GM18951 (cell line): ENCODE data around the gene PCBP3.
"Not testable (repeated sequence)": the region's sequence is repeated elsewhere in the genome, so short reads cannot be mapped to it uniquely, and the experiment has no call there.

Experiments used
- POLR2A ChIP-seq: IDR thresholded peaks from 4 replicates; pipeline ENCODE4 v1.6.1; 2011; ENCODE audit warnings: mild to moderate bottlenecking; ENCODE audit not compliant: insufficient read length, insufficient read depth; ENCODE audit errors: extremely low read depth
- in situ Hi-C: fragments of 300-500 bp; cut with MboI; formaldehyde crosslinking; loops from one replicate; pipeline ENCODE4 v1.12.0; 2022; ENCODE audit warnings: low sequenced_read_pairs, mixed read lengths, inconsistent platforms; ENCODE audit not compliant: unreplicated experiment

Gene PCBP3

DNA sequence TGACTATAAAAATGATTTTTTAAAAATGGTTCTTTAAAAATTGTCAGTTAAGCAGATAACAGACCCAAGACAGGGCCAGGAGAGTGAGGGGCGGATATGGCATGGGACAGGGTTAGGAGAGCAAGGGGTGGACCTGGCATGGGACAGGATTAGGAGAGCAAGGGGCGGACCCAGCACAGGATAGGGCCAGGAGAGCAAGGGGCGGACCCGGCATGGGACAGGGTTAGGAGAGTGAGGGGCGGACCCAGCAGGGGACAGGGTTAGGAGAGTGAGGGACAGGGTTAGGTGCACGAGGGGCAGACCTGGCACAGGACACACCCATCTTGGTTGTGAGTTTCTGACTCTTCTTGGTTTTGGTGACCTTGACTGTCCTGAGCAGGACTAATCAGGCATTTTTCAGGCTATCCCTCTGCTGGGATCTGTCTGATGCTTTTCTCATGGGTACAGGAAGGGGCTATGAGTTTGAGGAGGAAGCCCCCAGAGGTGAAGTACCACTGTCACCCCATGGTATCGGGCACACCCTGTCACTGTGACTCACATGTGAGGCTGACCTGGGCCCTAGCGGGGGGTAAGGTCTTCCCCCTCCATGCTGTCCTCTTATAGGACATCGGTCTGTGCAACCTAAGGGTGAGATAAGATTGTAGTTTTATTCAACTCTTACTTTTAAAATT is 179.0 kb downstream of the PCBP3 start:
- TF ChIP-seq POLR2A = no peak
- in situ Hi-C loops = no loop called here

DNA sequence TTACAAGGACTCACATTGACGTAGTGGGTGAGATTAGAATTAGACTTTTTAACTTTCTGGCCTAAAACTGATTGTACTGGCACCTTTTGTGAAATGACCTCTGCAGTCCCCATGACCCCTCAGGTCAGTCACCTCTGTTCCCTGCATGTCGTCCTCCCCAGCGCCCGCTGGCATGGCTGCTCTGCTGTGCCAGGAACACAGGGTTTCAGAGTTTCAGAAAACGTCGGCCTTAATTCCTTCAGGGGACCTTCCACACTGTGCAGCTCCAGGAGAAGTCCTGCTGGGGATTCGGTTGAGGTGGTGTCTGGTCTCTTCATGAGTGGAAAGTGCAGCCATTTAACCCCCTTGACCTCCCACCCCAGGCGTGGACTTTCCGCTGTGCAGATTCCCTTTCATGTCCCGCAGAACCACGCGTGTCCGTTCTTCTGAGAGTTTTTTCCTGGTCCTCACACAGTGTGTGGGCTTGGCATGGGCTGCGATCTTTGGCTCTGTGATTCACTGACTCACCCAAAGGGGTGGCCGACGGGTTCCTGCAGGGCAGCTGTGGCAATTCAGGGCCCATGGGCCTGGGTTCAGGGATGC is 179.7 kb downstream of the PCBP3 start:
- no peak for TF ChIP-seq POLR2A
- in situ Hi-C loops = no loop called here

DNA sequence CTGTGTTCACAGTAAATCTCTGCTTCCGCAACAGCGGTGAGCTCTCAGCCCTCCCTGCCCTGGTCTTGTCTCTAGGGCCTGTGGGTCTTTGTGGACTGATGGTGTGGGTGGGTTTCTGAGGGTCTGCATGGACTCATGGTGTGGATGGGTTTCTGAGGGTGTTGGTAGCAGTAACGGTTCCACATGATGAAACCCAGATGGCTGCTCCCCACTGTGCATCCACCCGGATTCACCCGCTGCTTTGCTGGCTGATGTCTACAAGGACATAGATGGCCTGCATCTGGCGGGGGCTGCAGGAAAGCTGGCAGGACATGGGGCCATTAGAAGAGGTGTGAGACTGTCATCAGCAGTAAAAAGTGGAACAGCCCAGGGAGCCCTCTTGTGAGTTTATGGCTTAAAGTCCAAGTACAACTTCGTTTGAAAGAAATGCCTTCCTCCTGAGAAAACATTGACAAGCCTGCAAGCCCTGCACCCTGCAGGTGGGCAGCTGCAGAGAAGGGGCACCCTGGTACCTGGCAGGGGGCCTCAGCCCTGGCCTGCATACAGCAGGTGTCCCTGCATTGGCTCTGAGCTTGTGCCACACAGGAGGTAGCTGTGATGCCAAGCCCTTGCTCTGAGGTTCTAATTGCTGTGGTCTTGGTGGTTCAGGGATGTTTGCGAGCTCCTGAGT is 181.2 kb downstream of the PCBP3 start:
- no peak for TF ChIP-seq POLR2A
- in situ Hi-C loops = no loop called here

DNA sequence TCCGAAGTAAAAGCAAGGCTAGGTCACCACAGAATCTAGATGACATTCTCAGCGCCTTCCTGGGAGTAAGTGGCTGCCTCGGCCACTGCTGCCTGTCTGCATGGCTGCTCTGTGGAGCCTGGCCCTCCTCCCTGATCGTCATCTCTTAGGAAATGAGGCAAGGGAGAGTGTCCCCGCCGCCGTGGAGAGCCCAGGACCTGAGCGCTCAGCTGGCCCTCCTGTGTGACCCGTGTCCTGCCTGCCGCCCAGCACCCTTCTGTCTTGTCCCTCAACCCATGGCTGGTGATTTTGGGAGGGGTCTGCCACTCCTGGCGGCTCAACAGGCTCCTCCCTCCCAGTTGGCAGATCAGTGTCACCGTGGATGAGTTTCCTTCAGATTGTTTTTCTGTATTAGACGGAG is 181.7 kb downstream of the PCBP3 start:
- no peak for TF ChIP-seq POLR2A
- in situ Hi-C loops = no loop called here

DNA sequence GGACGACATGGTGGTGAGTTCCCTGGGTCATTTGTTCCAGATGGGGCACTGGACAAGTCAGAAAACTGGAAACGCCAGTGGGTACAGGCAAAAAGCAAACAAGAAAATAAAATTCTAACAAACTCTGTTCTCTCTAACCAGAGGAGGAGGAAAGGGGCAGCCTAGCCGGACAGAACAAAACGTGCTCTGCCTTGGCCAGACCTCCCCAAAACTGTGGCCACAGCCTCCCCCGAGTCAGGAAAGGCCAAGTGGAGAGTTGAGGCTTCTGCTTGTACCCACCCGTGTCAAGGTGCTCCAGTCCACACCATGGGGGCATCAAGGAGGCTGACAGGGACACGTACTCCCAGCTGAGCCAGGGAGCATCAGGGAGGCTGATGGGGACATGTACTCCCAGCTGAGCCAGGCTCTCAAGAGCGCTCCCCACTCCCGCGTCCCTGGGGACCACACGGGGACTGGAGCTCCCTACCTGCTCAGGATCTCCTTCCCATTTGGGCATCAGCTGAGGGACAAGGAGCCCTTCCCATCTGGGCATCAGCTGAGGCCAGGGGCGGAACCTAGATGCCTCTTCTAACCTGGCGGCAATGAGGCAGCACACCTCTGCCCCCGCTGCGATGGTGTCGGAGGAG is 183.3 kb downstream of the PCBP3 start:
- TF ChIP-seq POLR2A = no peak
- in situ Hi-C loops = no loop called here

DNA sequence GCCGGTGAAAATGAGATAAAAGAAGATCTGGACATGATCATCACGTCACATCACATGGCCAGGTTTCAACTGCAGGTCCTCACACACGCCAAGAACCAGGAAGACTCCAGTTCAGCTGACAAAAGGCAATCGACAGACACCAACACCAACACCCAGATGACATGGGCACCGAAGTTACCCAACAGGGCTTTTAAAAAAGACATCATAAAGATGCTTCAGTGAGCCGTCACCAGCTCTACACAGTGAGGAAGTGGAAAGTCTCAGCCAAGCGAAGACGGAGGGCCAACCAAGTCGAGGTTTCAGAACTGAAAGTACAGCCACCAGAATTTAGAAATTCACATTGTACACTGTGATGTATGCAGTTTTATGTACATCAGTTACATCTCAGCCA is 183.8 kb downstream of the PCBP3 start:
- in situ Hi-C loops = no loop called here

DNA sequence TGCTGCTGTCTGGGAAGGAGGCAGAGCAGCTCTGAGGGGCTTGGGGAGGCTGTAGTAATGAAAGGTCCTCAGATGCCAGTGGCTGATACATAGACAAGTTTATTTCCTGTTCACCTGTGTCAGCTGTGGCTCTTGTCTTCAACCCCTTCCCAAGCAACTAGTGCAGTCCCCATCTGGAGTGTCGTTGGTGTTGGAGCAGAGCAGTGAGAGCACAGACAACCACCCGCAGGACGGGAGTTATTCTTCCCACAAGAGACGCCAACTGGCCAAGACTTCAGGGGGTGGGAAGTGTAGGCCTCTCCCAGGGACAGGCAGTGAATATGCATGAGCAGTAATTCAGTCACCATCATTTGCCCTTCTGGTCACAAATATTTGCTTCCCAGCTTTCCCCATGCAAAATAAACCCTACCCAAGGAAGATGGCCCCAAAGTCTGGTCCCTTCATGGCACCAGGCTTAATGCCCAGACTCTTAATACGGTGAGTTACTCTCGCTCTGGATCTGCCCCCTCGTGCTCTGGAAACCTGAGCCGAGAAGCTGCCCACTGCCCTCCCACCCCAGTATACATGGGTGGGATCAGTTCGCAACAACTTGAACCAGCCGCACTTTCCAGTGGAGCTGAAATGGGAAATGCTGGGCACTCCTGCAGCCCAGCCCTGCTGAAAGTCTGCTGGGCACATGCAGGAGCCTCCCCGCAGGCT is 184.5 kb downstream of the PCBP3 start:
- TF ChIP-seq POLR2A = no peak
- in situ Hi-C loops = no loop called here

More for the DNA sequence above, 183.8 kb downstream of the PCBP3 start:
- no peak for TF ChIP-seq POLR2A

DNA sequence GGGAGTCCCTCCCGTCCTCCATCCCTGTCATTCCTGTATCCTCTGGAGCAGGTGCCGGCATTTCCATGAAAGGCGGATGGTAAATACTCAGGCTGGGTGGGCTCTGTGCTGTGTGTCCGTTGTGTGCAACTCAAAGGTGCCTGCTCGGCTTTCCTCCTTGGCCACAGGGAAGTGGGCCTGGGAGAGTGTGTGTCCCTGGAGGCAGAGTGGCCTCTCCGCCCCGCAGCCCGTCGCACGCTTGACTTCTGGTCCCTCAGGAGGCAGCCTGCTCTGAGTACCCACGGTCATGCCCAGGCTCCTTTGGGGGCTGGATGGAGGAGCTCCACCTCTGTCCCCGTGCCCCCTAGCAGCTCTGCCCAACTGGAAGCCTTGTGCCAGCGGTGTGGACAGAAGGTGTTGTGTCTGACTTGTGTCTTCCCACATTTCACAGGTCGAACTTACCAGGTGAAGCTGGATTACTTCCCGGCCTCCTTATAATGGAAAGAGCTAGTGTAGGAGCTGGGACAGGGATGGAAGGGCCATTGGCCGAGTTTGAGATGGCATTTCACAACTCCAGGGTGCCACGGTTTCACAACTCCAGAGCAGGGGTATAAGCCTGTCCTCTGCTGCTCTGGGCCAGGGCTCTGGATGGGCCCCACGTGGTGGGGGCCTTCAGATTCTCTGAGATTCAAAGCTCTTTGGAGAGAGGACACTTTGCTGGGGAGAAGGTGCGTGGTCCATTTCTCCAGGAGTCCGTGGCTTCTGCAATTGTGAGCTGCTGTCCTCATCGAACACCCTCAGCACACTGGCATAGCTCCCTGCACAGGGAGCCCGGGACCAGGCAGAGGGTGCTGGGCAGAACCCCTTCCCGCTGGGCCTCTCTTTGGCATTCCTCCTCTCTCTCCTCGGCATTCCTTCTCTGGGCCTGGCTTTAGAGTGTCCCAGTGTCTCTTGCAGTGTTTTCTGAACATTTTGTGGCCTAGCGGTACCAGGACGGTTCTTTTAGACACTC is 185.3 kb downstream of the PCBP3 start:
- in situ Hi-C loops = no loop called here
- TF ChIP-seq POLR2A = no peak

DNA sequence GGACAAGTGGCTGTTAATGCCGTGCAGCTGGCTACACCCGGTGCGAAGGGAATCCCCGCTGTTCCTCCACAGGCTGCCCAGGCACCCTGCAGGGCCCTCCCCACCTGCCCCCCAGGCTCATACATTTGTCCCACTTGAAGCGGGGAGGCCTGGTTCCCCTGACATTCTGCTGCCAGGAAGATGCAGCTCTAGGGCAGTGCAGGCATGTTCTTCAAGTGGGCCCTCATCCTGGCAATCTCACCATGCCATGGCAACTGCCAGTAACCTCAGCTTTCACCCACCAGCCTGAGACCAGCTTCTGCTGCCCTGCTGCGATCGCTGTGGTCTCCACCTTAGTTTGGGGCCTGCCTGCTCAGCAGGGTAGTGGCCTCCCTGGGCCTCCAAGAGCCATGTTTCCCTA is 186.1 kb downstream of the PCBP3 start:
- no peak for TF ChIP-seq POLR2A
- in situ Hi-C loops = no loop called here

DNA sequence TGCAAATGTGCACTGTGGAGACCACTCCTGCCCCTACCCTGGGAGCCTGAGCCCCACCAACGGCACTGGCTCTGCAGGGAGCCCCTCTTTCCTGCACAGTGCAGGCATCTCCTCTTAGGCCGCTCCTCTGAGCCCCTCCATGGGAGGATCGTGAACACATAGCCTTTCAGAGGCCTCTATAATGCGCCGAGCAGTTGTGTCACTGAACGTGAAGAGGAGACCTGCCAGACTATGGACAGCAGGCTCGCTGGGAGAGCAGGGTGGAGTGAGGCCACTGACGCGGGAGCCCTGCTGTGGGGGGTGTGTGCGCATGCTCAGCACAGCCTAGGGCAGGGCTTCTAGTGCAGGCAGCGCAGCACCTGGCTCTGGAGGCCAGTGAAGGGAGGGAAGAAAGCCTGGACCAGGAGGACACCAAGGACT is 186.7 kb downstream of the PCBP3 start:
- in situ Hi-C loops = no loop called here
- TF ChIP-seq POLR2A = no peak

DNA sequence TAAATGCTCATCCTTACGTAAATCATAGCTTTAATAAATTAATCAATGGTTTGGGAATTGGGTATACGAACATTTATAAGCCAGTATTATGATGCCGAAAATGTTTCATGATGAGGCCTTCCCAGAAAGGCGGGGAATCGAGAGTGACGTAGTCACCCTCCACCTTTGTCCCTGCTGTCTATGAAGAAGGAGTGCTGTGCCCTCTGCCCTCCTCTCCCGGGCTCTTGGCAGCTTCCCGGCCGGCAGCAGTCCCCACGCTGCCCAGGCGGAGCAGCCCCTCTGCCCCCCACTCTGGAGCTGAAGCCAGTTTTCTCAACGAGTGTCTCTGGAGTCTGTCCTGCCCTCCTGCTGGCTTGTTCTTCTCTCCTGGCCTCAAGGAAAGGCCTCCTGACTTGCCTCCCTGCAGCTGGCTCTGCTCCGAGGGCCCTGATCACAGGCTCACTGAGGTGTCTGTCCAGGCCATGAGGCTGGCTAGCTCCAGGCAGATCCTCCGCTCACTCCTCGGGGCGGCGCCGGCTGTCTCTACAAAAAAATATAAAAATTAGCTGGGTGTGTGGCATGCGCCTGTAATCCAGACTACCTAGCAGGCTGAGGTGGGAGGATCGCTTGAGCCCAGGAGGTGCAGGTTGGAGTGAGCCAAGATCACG is 187.3 kb downstream of the PCBP3 start:
- in situ Hi-C loops = no loop called here

DNA sequence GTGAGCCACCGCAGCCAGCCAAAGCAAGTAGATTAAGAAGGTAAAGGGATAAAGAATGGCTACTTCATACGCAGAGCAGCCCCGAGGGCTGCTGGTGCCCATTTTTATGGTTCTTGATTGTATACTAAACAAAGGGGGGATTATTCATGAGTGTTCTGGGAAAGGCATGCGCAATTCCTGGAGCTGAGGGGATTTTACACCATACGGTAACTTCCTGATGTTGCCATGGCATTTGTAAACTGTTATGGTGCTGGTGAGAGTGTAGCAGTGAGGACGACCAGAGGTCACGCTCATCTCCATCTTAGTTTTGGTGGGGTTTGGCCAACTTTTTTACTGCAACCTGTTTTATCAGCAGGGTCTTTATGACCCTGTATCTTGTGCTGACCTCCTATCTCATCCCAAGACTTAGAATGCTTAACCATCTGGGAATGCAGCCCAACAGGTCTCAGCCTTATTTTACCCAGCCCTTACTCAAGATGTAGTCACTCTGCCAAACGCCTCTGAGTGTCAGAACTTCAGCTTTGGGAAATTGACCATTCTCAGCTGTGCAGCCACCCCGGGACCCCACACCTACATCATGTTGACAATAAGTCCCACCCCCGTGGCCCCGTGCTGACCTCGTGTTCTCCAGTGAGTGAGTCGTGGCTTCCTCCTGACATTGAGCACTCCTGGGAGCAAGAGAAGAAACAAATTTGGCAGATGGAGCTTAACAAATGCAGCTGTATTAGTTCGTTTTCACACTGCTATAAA is 188.6 kb downstream of the PCBP3 start:
- in situ Hi-C loops = no loop called here
- no peak for TF ChIP-seq POLR2A

More for the DNA sequence above, 187.3 kb downstream of the PCBP3 start:
- TF ChIP-seq POLR2A = no peak

DNA sequence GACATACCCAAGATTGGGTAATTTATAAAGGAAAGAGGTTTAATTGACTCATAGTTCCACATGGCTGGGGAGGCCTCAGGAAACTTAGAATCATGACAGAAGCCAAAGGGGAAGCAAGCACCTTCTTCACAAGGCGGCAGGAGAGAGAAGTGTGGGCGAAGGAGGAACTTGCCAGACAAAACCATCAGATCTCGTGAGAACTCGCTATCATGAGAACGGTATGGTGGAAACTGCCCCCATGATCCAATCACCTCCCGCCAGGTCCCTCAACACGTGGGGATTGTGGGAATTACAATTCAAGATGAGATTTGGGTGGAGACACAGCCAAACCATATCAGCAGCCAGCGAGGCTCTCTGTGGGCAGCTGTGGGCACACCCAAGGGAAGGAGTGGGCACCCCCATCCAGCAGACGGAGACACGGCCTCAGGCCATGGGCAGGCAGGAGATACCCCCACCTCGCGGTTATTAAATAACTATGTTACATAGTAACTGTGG is 189.3 kb downstream of the PCBP3 start:
- in situ Hi-C loops = not testable (repeated sequence)
